GM23248 (cell line): Measurements from ENCODE around the gene TOR3A.

ENCODE experiments used
- EZH2 ChIP-seq: fragments of 200-600 bp; sonication (generic); IDR thresholded peaks from 2 replicates; pipeline ENCODE4 v1.6.1; 2018; ENCODE audit warnings: antibody characterized with exemption, mild to moderate bottlenecking; ENCODE audit not compliant: insufficient read depth, poor library complexity, severe bottlenecking
- EZH2phosphoT487 ChIP-seq: fragments of 200-600 bp; sonication (generic); IDR thresholded peaks from 2 replicates; pipeline ENCODE4 v1.6.1; 2018; ENCODE audit warnings: antibody characterized with exemption, moderate library complexity, mild to moderate bottlenecking, low read depth; ENCODE audit not compliant: insufficient read depth

- TF ChIP-seq EZH2phosphoT487 = no peak
- no peak for TF ChIP-seq EZH2
These were observed 8.1 kb downstream of the TOR3A start for GRCh38 chr1:179089827-179090482.
